ENCODE results near the gene DTD1.

Gene DTD1

GRCh38 chr20:18684775-18685174, 96.9 kb downstream of the DTD1 start:
- POLR2A ChIA-PET: no interaction called here
- TF ChIP-seq ZNF23 (tag by site-specific recombination; IDR thresholded peaks at IDR 0.05; ENCODE audit: borderline replicate concordance) (no peak), TRIM28 (IDR thresholded peaks at IDR 0.05; ENCODE audit: borderline replicate concordance, low read length) (no peak), ZNF624 (tag by site-specific recombination; IDR thresholded peaks at IDR 0.05) (no peak), ZNF302 (tag by site-specific recombination; IDR thresholded peaks at IDR 0.05; ENCODE audit: low read depth) (no peak), ZNF791 (tag by site-specific recombination; IDR thresholded peaks at IDR 0.05) (no peak), ZBTB8A (tag by site-specific recombination; IDR thresholded peaks at IDR 0.05) (no peak), ZNF76 (tag by site-specific recombination; IDR thresholded peaks at IDR 0.05; ENCODE audit: borderline replicate concordance, low read depth) (no peak), ZNF37A (tag by site-specific recombination; IDR thresholded peaks at IDR 0.05) (no peak), RBAK (tag by site-specific recombination; IDR thresholded peaks at IDR 0.05) (no peak), ELK4 (IDR thresholded peaks at IDR 0.05; ENCODE audit: borderline replicate concordance, low read depth, low read length) (no peak), SP7 (tag by site-specific recombination; IDR thresholded peaks at IDR 0.05) (no peak), ZNF571 (tag by site-specific recombination; IDR thresholded peaks at IDR 0.05) (no peak), ZFP69B (tag by site-specific recombination; IDR thresholded peaks at IDR 0.05) (no peak), ZNF707 (tag by site-specific recombination; IDR thresholded peaks at IDR 0.05) (no peak), ZNF626 (tag by site-specific recombination; IDR thresholded peaks at IDR 0.05) (no peak)
- TF ChIP-seq, protein P1, sequence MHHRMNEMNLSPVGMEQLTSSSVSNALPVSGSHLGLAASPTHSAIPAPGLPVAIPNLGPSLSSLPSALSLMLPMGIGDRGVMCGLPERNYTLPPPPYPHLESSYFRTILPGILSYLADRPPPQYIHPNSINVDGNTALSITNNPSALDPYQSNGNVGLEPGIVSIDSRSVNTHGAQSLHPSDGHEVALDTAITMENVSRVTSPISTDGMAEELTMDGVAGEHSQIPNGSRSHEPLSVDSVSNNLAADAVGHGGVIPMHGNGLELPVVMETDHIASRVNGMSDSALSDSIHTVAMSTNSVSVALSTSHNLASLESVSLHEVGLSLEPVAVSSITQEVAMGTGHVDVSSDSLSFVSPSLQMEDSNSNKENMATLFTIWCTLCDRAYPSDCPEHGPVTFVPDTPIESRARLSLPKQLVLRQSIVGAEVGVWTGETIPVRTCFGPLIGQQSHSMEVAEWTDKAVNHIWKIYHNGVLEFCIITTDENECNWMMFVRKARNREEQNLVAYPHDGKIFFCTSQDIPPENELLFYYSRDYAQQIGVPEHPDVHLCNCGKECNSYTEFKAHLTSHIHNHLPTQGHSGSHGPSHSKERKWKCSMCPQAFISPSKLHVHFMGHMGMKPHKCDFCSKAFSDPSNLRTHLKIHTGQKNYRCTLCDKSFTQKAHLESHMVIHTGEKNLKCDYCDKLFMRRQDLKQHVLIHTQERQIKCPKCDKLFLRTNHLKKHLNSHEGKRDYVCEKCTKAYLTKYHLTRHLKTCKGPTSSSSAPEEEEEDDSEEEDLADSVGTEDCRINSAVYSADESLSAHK (tag by site-specific recombination; IDR thresholded peaks at IDR 0.05): no peak
- TF ChIP-seq, protein P2, sequence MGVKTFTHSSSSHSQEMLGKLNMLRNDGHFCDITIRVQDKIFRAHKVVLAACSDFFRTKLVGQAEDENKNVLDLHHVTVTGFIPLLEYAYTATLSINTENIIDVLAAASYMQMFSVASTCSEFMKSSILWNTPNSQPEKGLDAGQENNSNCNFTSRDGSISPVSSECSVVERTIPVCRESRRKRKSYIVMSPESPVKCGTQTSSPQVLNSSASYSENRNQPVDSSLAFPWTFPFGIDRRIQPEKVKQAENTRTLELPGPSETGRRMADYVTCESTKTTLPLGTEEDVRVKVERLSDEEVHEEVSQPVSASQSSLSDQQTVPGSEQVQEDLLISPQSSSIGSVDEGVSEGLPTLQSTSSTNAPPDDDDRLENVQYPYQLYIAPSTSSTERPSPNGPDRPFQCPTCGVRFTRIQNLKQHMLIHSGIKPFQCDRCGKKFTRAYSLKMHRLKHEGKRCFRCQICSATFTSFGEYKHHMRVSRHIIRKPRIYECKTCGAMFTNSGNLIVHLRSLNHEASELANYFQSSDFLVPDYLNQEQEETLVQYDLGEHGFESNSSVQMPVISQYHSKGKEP (tag by site-specific recombination; IDR thresholded peaks at IDR 0.05): no peak
- TF ChIP-seq, protein P3, sequence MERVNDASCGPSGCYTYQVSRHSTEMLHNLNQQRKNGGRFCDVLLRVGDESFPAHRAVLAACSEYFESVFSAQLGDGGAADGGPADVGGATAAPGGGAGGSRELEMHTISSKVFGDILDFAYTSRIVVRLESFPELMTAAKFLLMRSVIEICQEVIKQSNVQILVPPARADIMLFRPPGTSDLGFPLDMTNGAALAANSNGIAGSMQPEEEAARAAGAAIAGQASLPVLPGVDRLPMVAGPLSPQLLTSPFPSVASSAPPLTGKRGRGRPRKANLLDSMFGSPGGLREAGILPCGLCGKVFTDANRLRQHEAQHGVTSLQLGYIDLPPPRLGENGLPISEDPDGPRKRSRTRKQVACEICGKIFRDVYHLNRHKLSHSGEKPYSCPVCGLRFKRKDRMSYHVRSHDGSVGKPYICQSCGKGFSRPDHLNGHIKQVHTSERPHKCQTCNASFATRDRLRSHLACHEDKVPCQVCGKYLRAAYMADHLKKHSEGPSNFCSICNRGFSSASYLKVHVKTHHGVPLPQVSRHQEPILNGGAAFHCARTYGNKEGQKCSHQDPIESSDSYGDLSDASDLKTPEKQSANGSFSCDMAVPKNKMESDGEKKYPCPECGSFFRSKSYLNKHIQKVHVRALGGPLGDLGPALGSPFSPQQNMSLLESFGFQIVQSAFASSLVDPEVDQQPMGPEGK (tag by site-specific recombination; IDR thresholded peaks at IDR 0.05): no peak
- Histone ChIP-seq H3K4me3 (ENCODE audit: low read depth, low read length) (no peak overlapping the region), H3K36me3 (ENCODE audit: control insufficient read depth in 2 of 2, insufficient read depth in 1 of 2, low read length in 2 of 2) (no peaks in the 10 kb centered on the region), H3K27ac (ENCODE audit: extremely low read depth, low read depth, low read length) (no peak overlapping the region), H3K4me1 (ENCODE audit: control insufficient read depth, insufficient read depth, low read length) (no peaks in the 10 kb centered on the region), H3K9me3 (ENCODE audit: control insufficient read depth, insufficient read depth, low read depth, low read length) (no peaks in the 10 kb centered on the region)
- CTCF ChIA-PET: interaction anchor here (0.6 kb wide), 1 partner anchor 25 kb away, joined by 4 read pairs; no protein-coding TSS in a partner anchor

- ChIA-PET POLR2A (no interaction called here), CTCF (no interaction called here)
- Histone ChIP-seq H3K27ac (ENCODE audit: extremely low read depth, low read depth, low read length) (no peak overlapping the region), H3K9me3 (ENCODE audit: control insufficient read depth, insufficient read depth, low read depth, low read length) (no peaks in the 10 kb centered on the region), H3K4me1 (ENCODE audit: control insufficient read depth, insufficient read depth, low read length) (no peaks in the 10 kb centered on the region), H3K4me3 (ENCODE audit: low read depth, low read length) (no peak overlapping the region), H3K36me3 (ENCODE audit: control insufficient read depth in 2 of 2, insufficient read depth in 1 of 2, low read length in 2 of 2) (no peaks in the 10 kb centered on the region)
- TF ChIP-seq ZNF488 (tag by site-specific recombination; IDR thresholded peaks at IDR 0.05) (no peak), ZSCAN18 (tag by site-specific recombination; IDR thresholded peaks at IDR 0.05) (no peak), ZNF791 (tag by site-specific recombination; IDR thresholded peaks at IDR 0.05) (no peak), ZNF571 (tag by site-specific recombination; IDR thresholded peaks at IDR 0.05) (no peak), ZNF248 (tag by site-specific recombination; IDR thresholded peaks at IDR 0.05) (no peak), ZNF324 (tag by site-specific recombination; IDR thresholded peaks at IDR 0.05) (no peak)
- TF ChIP-seq, protein P3 (tag by site-specific recombination; IDR thresholded peaks at IDR 0.05): no peak
These were observed 97.6 kb downstream of the DTD1 start for GRCh38 chr20:18685406-18685805.

Data from HEK293 (cell line).